ENCODE data around the gene HES3.
A peak's percentile ranks its signal among the peaks of the same experiment; 100 is the strongest.

The HES3 gene

GRCh38 chr1:6245086-6245868 lies 1.3 kb downstream of the HES3 start:
- peak; percentile 54 to 69 for DNase-seq (ENCODE audit: extremely low read depth in 1 of 2, low read depth in 1 of 2)

GRCh38 chr1:6245869-6246496 lies 2.0 kb downstream of the HES3 start:
- no peak for DNase-seq (ENCODE audit: extremely low read depth in 1 of 2, low read depth in 1 of 2)

DNA sequence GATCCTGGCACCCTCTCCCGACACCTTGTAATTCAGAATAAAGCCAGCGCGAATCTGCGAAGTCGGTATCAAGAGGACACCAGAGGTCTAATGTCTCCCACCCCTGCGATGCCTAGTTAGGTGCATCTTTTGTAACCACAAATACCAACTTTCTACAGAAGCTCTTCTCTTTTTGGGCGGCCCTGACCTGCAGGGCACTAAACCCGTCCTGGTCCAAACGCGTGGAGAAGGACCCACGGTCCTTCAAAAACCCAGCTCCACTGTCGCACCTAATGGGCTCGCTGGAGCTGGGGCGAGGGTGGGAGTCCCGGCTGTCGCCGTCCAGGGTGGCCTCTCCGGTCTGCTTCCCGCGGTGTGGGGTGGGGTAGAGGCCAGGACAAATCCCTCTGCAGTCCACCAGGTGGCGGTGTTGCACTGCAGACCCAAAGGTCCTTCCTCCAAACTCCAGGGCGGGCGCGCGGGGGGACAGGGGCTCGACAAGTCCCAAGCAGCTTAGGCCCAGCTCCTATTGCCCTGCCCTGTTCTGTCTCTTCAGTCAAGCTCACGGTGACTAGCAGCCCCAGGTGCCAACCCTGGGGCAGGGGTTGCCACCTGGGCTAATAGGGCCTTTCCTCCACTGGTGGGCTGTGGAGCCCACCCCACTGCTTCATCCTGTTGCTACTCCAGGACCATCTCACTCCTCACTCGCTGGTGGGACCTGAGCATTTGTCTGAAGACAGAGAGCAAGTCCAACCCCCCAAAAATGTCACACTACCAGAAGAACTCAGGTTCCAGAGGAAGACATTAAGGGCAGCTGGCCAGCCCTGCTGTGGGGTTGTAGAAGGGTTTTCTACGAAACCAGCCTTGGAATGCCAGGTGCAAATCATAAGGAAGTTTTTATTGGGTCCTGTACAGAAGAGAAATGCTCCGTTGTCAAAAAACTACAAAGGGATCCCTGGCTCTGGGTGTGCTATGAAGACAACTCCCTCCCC lies 2.8 kb downstream of the HES3 start:
- peak; percentile 50 to 70 for DNase-seq (ENCODE audit: extremely low read depth in 1 of 2, low read depth in 1 of 2)

DNA sequence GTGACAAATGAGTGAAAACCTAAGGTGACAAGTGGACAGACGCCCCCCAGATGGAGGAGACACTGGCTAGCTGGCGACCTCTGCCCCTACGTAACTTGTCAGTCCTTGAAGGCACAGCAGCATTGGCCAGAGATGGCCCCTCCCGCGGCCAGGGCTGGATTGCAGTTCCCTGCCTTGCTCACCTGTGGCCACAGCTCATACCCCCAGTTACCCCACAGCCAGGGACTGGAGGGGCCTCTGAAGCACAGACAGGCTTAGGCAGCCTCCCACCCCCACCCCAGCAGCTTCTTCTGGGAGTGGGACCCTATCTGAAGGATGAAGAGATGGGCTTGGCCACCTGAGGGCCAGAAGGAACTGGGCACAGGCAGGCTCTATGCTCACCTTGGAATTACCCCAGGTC lies 3.7 kb downstream of the HES3 start:
- DNase-seq (ENCODE audit: extremely low read depth in 1 of 2, low read depth in 1 of 2) = no peak

GRCh38 chr1:6248161-6248776 lies 4.3 kb downstream of the HES3 start:
- DNase-seq (ENCODE audit: extremely low read depth in 1 of 2, low read depth in 1 of 2) = no peak

GRCh38 chr1:6248932-6249738 lies 5.2 kb downstream of the HES3 start:
- no peak for DNase-seq (ENCODE audit: extremely low read depth in 1 of 2, low read depth in 1 of 2)

DNA sequence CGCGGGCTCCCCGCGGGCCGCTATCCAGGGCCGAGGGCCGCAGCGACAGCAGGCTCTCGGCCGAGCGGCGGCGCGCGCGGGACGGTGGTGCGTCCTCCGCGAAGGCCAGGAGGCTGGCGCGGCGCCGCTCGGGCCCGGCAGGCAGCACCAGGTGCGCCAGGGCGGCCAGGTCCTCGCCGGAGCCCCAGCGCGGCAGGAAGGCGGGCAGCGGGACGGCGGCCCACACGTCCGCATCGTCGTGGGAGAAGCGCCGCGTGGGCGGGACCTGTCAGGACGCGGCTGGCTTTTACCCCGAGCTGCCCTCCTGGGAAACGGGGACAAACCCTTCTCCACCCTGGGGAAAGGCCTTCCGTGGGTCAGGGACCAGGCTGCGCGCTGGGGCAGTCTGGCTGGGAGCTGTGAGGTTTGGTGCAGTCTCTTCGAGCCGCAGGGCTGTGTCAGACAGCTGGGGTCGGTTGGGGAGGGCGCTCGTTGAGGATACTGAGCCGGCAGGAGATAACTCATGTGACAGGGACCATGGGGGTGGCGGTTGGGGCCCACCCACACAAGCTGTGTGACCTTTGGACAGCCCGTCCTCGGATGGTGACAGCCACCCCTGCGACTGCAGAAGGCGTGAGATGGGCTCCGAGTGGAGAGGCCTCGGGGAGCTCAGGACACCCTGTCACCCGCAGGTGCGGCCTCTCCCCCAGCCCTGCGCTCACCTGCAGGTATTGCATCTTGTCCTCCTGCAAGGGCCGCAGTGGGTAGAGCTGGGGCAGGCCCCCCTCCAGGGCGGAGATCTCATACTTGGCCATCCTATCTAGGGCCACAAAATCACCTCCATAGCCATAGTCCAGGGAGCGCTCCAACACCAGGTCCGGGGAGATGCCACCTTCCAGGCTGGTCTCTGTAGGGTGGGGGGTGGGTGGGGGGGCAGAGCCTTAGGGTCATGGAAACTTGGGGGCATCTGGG lies 6.0 kb downstream of the HES3 start:
- no peak for DNase-seq (ENCODE audit: extremely low read depth in 1 of 2, low read depth in 1 of 2)

DNA sequence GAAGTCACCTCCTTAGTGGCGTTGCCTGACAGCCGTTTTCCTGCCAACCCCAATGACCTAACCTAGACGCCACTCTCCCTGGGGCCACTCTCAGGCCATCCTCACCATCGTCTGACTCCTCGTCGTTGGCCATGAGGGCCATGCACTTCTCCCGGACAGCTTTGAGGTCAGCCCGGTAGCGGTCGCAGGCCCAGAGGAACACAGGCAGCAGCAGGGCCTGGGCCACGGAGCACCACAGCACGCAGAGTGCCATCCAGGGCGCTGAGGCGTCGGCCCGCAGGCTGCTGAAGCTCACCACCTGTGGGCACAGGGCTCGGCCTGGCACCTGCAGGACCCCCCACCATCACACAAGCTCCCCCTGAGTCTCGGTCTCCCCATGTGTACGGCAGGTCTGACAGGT lies 7.3 kb downstream of the HES3 start:
- DNase-seq (ENCODE audit: extremely low read depth in 1 of 2, low read depth in 1 of 2) = no peak

GRCh38 chr1:6251681-6252373 lies 7.8 kb downstream of the HES3 start:
- no peak for DNase-seq (ENCODE audit: extremely low read depth in 1 of 2, low read depth in 1 of 2)

DNA sequence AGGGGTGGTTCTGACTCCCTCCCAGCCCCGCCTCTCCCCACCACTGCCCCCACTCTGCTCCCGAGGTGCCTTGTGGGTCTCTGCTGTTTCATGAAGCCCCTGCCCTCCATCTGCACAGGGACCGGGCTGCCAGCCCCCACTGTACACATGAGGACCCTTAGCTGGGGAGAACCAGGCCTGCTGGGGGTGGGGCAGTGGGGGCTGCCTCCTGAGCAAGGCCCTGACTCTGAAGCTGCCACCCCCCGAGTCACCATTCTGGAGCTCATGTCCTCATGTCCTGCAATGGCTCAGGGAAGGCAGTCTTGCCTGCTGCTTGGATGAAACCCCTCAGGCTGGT lies 8.4 kb downstream of the HES3 start:
- DNase-seq (ENCODE audit: extremely low read depth in 1 of 2, low read depth in 1 of 2) = no peak

DNA sequence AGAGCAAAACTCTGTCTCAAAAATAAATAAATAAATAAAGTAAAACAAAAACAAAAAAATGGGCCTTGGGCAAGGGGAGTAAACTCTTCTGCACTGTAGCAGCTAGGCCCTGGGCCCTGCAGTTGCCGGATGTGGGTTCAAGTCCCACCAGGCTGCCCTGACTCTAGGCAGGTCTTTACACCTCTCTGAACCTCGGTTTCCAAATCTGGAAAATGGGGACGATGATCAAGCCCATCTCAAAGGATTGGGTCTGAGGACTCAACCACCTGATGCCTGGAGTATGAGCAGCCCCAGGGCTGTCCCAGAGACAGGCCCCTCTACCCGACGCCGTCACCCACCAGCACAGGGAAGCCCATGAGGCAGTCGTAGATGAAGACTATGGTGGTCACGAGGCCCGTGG lies 9.4 kb downstream of the HES3 start:
- DNase-seq (ENCODE audit: extremely low read depth in 1 of 2, low read depth in 1 of 2) = no peak

DNA sequence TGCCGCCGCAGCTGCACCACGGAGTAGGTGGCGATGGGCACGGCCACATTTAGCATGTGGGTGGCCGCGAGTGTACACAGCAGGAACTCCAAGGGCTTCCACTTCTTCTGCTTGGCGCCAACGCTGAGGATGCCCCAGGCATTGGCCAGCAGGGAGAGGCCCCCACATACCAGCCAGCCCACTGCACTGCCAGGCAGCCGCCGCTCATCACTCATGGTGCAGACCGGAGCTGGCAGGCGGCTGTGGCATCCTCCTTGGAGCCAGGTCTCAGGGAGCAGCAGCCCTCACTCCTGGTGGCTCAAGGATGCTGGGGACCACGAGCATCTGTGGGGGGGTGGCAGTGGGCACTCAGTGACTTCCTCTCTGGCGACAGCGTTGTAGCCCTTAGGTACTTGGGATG lies 10.7 kb downstream of the HES3 start:
- no peak for DNase-seq (ENCODE audit: extremely low read depth in 1 of 2, low read depth in 1 of 2)

DNA sequence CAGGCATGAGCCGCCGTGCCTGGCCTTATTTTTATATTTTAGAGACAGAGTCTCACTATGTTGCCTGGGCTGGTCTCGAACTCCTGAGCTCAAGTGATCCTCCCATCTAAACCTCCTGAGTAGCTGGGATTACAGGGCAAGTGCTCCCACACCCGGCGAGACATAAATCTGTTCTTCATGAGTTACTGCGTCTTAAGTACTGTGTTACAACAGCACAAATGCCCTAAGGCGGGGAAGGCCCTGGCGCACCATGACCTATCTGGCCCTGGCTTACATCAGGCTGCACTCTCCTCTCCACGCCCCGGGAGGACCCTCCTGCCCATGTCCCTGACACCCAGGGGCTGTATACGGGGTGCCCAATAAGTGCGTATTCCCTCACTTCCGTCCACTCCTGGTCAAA lies 12.7 kb downstream of the HES3 start:
- DNase-seq (ENCODE audit: extremely low read depth in 1 of 2, low read depth in 1 of 2) = no peak

DNA sequence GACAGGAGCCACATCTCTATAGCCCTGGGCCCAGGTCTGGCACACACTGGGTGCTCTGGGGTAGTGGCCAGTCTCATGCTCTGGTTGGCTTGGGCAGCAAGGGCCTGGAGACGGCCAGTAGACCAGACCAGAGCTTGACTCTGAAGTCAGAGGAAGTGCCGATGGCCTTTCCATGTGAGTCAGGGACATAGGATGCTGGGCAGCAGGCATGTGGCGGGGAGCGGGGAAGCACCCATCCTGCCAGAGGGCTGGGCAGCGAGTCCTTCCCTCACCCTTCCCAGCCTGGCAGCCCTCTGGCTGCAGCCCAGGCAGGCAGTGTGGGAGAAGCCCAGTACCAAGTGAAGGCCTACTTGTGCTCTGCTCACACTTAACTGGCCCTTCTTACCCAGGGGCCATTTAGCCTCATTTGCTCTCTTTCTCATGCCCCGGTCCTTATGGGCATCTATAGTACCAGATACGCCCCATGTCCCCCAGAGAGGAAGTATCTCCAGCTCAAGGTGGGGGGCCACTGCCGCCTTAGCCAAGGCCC lies 13.6 kb downstream of the HES3 start:
- DNase-seq (ENCODE audit: extremely low read depth in 1 of 2, low read depth in 1 of 2) = no peak

DNA sequence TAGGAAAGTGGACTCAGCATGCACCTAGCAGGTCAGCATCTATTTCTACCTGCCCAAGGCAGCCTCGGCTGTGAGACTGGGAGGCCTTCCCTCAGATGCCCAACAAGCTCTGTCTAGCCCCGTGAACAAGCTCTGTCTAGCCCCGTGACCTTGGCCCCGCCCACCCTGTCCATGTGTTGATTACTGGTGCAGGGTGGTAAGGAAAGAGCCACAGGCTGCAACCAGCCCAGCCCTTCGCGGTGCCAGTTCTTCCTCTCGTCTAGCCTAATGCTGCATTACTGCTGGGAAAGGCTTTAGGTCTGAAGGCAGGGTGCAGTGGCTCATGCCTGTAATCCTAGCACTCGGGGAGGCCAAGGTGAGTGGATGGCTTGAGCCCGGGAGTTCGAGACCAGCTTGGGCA lies 14.7 kb downstream of the HES3 start:
- no peak for DNase-seq (ENCODE audit: extremely low read depth in 1 of 2, low read depth in 1 of 2)

- DNase-seq (ENCODE audit: extremely low read depth in 1 of 2, low read depth in 1 of 2) = peak; percentile 42 to 61
Measured at GRCh38 chr1:6259491-6260362, 15.7 kb downstream of the HES3 start.

- DNase-seq (ENCODE audit: extremely low read depth in 1 of 2, low read depth in 1 of 2) = no peak
Measured at GRCh38 chr1:6260433-6260934, 16.5 kb downstream of the HES3 start.
